D721Med (cell line): ENCODE measurements around the gene SPATA2.

Source experiments
- DNase-seq: peaks from one replicate; pipeline ENCODE4 v3.0.0; 2011; ENCODE audit warnings: low spot score; ENCODE audit not compliant: insufficient read length
- FAIRE-seq: peaks from 2 replicates; lab custom pipeline; 2011; peaks lifted over from hg19 to GRCh38; lab: Jason Lieb, UNC
- TF ChIP-seq, protein P1 (sequence below): IDR thresholded peaks from 2 replicates; pipeline ENCODE4 v1.5.1; 2012; ENCODE audit warnings: mild to moderate bottlenecking, control low read depth; ENCODE audit not compliant: insufficient read depth; ENCODE audit errors: missing control alignments

The SPATA2 gene

DNA sequence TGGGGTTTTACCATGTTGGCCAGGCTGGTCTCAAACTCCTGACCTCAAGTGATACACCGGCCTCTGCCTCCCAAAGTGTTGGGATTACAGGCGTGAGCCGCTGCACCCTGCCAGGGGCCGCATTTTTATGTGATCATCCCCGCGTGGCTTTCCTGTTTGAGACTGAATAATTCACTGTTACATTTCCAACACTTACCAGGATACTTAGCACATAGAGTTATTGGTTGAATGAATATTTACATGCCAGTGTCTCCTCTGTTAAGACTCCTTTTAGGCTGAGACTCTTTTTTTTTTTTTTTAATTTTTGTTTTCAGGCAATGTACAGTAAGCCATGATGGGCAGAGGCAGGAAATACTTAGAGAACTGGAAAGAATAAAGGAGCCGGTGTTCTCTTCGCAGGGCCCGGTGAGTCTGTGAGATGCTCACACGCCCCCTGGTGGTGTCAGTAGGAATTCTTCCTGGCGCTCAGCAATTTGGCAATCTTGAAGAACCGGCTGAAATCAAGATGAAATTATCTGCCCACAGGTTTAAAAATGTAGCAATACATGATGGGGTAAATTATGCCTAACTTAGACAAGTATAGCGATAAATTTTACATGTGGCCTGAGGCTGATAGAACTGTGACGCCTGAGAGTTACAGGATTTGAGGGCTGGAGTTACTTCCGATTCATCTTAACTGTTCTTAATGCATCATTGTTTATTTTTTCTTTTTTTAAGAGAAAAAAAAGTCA, 13.2 kb upstream of the SPATA2 start:
- FAIRE-seq (no peak), DNase-seq (peak; percentile 51)
- TF ChIP-seq, protein P1, sequence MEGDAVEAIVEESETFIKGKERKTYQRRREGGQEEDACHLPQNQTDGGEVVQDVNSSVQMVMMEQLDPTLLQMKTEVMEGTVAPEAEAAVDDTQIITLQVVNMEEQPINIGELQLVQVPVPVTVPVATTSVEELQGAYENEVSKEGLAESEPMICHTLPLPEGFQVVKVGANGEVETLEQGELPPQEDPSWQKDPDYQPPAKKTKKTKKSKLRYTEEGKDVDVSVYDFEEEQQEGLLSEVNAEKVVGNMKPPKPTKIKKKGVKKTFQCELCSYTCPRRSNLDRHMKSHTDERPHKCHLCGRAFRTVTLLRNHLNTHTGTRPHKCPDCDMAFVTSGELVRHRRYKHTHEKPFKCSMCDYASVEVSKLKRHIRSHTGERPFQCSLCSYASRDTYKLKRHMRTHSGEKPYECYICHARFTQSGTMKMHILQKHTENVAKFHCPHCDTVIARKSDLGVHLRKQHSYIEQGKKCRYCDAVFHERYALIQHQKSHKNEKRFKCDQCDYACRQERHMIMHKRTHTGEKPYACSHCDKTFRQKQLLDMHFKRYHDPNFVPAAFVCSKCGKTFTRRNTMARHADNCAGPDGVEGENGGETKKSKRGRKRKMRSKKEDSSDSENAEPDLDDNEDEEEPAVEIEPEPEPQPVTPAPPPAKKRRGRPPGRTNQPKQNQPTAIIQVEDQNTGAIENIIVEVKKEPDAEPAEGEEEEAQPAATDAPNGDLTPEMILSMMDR: peak; percentile 82

DNA sequence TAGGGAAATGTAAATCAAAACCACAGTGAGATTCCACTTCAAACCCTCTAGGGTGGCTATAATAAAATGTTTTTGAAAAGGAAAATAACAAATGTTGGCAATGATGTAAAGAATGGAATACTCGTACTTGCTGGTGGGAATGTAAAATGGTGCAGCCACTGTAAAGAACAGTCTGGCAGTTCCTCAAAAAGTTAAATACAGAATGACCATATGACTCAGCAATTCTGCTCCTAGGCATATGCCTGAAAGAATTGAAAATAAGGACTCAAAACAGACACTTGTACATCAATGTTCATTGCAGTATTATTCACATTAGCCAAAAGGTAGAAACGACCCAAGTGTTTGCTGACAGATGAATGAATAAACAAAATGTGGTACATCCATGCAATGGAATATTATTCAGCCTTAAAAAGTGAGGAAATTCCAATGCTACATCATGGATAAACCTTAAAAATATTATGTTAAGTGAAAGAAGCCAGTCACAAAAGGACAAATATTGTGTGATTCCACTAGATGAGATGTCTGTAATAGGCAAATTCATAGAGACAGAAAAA, 10.6 kb upstream of the SPATA2 start:
- DNase-seq (no peak), FAIRE-seq (no peak)
- TF ChIP-seq, protein P1: no peak

DNA sequence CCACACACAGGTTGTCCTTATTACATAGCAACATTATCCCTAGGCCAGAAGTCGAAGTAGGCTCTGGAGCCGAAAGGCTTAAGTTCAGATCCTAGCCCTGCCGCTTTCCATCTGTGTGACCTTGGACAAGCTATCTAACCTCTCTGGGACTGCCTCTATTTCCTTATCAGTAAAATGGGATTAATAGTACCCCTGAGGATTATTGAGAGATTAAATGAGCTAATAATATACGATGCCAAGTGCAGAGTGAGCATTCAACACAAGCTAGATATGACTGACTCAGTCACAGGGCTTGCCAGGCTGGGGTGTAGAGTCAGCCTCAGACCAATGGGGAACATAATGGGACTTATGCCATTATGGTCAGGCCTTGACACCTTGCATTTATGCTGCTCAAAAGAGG, 8.9 kb upstream of the SPATA2 start:
- FAIRE-seq (no peak), DNase-seq (no peak)
- TF ChIP-seq, protein P1: no peak

DNA sequence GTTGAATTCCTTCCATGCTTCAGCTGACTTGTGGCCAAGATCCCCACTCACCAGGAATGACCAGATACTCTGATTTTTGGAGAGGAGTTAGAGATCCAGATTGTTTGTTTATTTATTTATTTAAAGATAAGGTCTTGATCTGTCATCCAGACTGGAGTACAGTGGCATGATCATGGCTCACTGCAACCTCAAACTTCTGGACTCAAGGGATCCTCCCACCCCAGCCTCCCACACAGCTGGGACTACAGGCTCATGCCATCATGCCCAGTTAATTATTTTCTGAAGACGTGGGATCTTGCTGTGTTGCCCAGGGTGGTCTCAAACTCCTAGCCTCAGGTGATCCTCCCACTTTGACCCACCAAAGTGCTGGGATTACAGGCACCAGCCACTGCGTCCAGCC, 4.1 kb upstream of the SPATA2 start:
- DNase-seq (no peak), FAIRE-seq (no peak)
- TF ChIP-seq, protein P1: no peak

DNA sequence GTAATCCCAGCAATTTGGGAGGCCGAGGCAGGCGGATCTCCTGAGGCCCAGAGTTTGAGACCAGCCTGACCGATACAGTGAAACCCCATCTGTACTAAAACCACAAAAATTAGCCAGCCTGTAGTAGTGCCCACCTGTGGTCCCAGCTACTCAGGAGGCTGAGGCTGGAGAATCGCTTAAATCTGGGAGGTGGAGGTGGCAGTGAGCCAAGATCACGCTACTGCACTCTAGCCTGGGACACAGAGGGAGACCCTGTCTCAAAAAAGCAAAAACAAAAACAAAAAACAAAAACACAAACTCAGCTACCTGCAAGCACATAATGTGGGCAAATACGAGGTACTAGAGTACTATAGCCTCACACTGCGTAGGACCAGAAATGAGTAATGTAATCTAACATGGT, 3.7 kb upstream of the SPATA2 start:
- FAIRE-seq: no peak
- no peak for DNase-seq
- TF ChIP-seq, protein P1: no peak

DNA sequence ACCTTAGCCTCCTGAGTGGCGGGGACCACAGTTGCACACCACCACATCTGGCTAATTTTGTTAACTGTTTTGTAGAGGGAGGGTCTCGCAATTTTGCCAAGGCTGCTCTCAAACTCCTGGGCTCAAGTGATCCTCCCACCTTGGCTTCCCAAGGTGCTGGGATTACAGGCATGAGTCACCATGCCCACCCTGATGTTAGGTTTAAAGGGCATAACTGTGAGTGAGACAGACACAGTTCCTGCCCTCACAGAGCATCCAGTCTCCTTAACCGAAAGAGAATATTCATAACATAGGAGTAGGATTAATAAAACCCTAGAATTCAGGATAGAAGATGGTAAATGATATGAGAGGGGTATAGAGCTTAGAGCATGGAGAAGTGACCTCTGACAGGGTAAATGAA, 3.1 kb upstream of the SPATA2 start:
- TF ChIP-seq, protein P1: no peak
- FAIRE-seq (no peak), DNase-seq (no peak)
